HL-60/S4 treated with phorbol 12-myristate 13-acetate at 8.2 ng/mL for 4 days and 3 days (cell line): ENCODE data around the gene NELFB.

Source experiments
- in situ Hi-C: fragments of 300-500 bp; cut with MboI; formaldehyde crosslinking; loops from 2 replicates; pipeline ENCODE4 v1.15.0; 2022; ENCODE audit warnings: low sequenced_read_pairs

Gene NELFB

GRCh38 chr9:137266585-137267453, 11.7 kb downstream of the NELFB start:
- in situ Hi-C loops: no loop called here

DNA sequence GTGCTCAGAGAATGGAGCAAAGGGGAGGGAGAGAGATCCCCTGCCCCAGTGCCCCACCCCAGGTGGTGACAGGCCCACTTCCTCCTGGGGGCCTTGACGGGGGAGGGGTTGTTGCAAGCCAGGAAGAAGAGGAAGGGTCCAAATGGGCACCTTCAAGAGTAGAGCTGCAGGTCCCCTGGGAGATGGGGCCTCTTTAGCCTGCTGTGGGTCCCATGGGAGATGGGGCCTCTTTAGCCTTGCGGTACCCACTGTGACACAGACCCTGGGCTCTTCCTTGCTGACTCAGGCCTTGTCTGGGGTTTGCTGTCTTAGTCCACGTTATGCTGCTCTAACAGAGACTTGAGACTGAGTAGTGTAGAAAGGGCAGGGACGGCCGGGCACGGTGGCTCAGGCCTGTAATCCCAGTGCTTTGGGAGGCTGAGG, 12.8 kb downstream of the NELFB start:
- in situ Hi-C loops: no loop called here

GRCh38 chr9:137268538-137269201, 13.5 kb downstream of the NELFB start:
- in situ Hi-C loops: no loop called here

GRCh38 chr9:137269231-137269772, 14.2 kb downstream of the NELFB start:
- in situ Hi-C loops: no loop called here

DNA sequence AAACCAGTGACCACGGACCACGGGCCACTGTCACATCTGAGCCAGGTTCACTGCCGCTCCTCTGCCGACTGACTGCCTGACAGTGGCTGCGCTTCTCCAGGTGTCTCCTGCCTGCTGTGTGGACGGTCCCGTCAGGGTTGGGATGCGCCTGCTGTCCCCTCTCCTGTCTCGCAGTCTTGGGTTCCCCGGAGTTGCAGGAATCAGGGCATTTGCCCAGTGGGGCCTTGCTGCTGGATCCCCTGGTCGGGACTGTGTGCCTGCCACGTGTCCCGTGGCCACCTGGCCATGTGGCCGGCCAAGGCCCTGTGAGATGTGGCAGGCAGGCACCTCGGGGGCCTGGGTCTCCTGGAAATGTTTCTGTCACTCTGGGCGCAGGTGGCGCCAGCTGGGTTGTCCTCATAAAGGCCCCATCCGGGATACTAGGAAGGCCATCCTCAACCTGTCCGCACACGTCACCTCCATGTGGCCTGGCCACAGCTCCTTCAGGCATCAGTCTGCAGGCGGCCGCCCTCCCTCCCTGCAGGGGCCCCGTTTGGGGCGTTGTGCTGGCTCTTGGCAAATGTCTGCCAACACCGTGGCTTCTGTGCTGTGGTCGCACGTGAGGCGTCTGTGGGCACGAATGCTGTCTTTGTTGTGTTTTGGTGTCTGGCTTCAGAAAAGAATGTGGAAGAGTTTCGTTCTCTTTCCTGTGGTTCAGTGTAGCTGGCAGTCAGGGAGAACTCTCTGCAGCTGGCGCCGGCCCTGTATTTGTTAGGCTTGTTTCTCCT, 16.0 kb downstream of the NELFB start:
- in situ Hi-C loops: no loop called here

- in situ Hi-C loops: no loop called here
Observed at GRCh38 chr9:137271696-137272076, 16.6 kb downstream of the NELFB start.

- in situ Hi-C loops: no loop called here
Observed at GRCh38 chr9:137272241-137273094, 17.3 kb downstream of the NELFB start.

DNA sequence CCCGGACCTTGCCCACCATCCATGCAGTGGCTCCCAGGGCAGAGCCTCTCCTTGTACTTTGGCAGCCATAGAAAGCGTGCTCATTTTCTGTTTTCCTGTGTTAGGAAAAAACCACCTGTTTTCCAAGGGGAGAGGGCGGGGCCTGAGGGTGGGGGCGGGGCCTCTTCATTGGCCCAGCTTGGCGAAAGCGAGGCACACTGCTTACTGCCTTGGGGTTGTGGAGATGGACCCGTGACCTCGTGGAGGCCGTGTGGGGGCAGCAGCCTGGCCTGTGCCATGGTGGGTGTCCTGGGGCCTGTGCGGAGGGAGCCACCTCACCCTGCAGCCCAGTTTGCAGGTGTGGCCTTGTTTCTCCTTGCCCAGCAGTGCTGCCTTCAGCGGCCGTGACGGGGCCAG, 18.0 kb downstream of the NELFB start:
- in situ Hi-C loops: no loop called here

GRCh38 chr9:137273611-137274320, 18.6 kb downstream of the NELFB start:
- in situ Hi-C loops: no loop called here

DNA sequence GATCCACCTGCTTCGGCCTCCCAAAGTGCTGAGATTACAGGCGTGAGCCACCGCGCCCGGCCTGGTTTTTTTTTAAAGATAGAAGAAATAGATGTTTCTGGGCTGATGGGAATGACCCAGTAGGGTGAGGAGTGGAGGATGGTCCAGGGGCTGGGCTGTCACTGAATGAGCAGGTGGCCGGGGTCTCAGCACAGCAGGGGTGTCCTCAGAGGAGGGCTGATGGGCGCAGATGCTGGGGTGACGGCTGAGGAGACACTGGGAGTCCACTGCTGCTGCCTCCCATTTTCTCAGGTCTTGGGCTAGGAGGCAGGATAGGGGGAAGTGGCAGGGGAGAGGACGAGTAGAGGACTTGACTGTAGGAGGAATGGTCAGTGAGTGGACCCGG, 20.1 kb downstream of the NELFB start:
- in situ Hi-C loops: no loop called here

GRCh38 chr9:137275588-137276472, 20.7 kb downstream of the NELFB start:
- in situ Hi-C loops: no loop called here

GRCh38 chr9:137276473-137277328, 21.6 kb downstream of the NELFB start:
- in situ Hi-C loops: no loop called here

GRCh38 chr9:137277329-137278041, 22.4 kb downstream of the NELFB start, which contains the start of gene TOR4A:
Gene TOR4A (plus strand): TSS chr9:137277726. CDS start chr9:137278690, 964 bp downstream.
- in situ Hi-C loops: no loop called here

- in situ Hi-C loops: no loop called here
Observed at GRCh38 chr9:137278061-137278701, 23.1 kb downstream of the NELFB start.

GRCh38 chr9:137278721-137279711, 23.9 kb downstream of the NELFB start:
- in situ Hi-C loops: no loop called here
